Dendritic cell treated with granulocyte-macrophage colony-stimulating factor and Interleukin-4, amounts not matched to agents 40 ng/mL and 50 ng/mL, for 4 days (primary cell): ENCODE data around the gene ASAP3.
A peak's percentile ranks its signal among the peaks of the same experiment; 100 is the strongest.

Experiments
- H3K27ac Mint-ChIP-seq: one replicate; pipeline ENCODE4 v1.8.0; 2022; ENCODE audit warnings: mild to moderate bottlenecking, mixed read lengths
- H3K27me3 Mint-ChIP-seq: one replicate; pipeline ENCODE4 v1.8.0; 2022; ENCODE audit warnings: mild to moderate bottlenecking, mixed read lengths
- H3K36me3 Mint-ChIP-seq: one replicate; pipeline ENCODE4 v1.8.0; 2022; ENCODE audit warnings: low read depth, mixed read lengths
- H3K4me1 Mint-ChIP-seq: one replicate; pipeline ENCODE4 v1.8.0; 2022; ENCODE audit warnings: low read depth, mixed read lengths
- H3K4me3 Mint-ChIP-seq: one replicate; pipeline ENCODE4 v1.8.0; 2022; ENCODE audit warnings: mild to moderate bottlenecking, moderate library complexity, mixed read lengths
- H3K9me3 Mint-ChIP-seq: one replicate; pipeline ENCODE4 v1.8.0; 2022; ENCODE audit warnings: mixed read lengths
- intact Hi-C: fragments of 100-400 bp; cut with micrococcal nuclease; formaldehyde crosslinking; loops from one replicate; pipeline ENCODE4 v1.15.0; 2022

The ASAP3 gene

DNA sequence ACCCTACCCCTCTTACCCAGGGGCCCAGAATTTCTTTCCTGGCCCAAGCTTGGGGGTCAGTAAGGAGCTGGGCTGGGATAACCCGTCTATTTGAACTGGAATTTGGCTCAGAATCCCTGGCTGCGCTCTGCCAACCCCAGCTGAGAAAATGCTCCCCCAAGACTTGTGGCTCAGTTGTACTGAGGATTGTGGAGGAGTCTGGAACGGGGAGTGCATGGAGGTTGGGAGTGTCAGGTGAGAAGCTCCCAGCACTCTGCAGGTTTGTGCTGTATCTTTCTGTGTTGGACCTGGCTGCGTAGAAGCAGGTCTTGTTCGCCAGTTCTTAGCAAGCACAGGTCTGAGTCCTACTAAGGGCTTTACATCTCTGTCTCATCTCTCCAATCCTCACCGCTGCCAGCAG lies 61.0 kb downstream of the ASAP3 start:
- Mint-ChIP-seq H3K4me1 (peaks cover 55% of the 10 kb centered on the region), H3K36me3 (no peaks in the 10 kb centered on the region), H3K4me3 (no peak overlapping the region), H3K27me3 (peaks cover 55% of the 10 kb centered on the region), H3K9me3 (no peaks in the 10 kb centered on the region), H3K27ac (peak overlapping the region; percentile 46)
- intact Hi-C loops = no loop called here

DNA sequence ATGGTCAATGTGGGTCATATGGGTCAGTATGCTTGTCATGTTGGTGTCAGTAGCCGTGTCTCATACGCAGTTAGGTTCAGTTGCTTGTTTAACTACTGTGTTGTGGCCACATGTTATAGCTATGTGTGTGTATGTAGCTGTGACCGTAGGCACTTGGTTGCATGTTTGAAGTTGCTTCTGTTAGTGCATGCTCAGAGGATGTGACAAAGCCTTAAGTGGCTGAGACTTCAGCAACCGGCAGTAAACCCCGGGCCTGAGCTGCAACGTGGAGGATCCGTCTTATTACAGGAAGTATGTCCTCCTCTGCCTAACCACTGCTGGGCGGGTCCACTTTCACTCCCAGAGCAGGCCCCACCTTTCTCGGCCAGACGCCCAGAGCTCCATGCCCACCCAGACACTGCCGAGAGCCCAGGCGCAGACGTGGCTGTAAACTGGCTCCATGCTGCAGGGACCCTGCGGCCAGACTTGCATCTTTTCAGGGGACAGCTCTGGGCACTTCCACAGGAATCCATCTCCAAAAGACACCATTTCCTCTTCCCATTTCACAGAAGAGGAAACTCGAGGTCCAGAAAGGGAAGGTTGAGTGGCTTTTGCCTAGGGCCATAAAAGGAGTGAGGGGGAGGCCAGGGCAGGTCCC lies 61.6 kb downstream of the ASAP3 start:
- H3K27ac Mint-ChIP-seq = peak overlapping the region; percentile 46
- intact Hi-C loops = no loop called here
- no peaks in the 10 kb centered on the region for H3K9me3 Mint-ChIP-seq
- peaks cover 52% of the 10 kb centered on the region for H3K4me1 Mint-ChIP-seq
- no peaks in the 10 kb centered on the region for H3K36me3 Mint-ChIP-seq
- H3K27me3 Mint-ChIP-seq = peaks cover 53% of the 10 kb centered on the region
- H3K4me3 Mint-ChIP-seq = no peak overlapping the region

DNA sequence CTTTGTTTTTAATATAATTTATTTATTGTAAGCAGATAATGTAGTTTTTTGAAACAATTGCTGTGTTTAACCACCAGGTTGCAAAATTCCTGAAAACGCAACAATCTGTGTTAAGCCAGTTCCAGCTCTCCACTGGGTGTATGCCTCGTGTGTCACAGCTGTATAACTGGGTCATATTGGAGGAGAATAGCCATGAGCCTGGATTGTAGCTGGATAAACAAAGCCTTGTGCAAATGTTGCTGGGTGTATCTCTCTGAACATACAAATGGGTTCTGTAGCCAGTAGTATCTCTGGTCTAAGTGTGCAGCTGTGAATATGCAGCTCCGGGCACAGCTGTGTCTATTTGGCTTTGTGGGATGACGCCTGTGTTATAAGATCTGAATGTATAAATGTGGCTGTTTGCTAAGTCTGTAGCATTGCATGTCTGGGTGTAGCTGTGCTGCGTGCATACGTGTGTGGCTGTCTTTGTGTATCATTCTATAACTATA lies 62.2 kb downstream of the ASAP3 start:
- Mint-ChIP-seq H3K4me3 (no peak overlapping the region), H3K36me3 (no peaks in the 10 kb centered on the region), H3K27ac (peak overlapping the region; percentile 46), H3K27me3 (peaks cover 54% of the 10 kb centered on the region), H3K9me3 (no peaks in the 10 kb centered on the region), H3K4me1 (peaks cover 47% of the 10 kb centered on the region)
- intact Hi-C loops = no loop called here

DNA sequence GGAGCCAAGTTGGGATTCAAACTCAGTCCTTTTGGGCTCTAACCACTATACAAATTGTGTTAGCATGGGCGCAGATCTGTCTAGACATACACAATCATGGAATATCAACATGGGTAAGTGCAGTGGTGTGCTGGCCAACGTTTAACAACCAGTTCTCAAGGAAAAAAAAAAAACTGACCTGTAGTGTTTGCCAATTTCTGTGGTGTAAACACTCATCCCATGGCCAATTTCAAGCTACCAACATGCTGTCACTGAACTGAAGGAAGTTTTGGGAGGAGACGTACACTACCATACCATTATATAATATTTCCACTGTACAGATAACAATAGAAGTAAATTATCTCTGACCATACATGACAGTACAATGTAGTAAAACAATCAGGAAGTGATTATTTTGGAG lies 62.6 kb downstream of the ASAP3 start:
- H3K4me1 Mint-ChIP-seq = peaks cover 42% of the 10 kb centered on the region

DNA sequence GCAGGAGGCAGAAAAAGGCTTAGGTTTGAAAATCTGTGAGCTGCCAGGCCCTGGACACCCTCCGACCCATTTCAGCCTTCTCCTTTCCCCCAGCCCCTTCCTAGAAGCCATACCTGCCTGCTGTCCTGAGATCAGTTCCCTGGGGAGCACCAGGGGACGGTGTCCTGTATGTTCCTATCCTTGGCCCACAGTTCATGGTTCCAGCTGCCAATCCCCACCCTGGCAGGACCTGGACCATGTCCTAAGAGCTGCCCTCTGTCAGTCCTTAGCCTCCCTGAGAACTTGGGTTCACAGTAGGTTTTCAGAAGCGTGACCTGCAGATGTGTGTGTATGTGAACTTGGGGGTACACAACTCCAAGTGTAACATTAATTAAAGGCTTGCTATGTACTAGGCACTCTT lies 63.2 kb downstream of the ASAP3 start:
- intact Hi-C loops = no loop called here
- H3K27me3 Mint-ChIP-seq = peaks cover 47% of the 10 kb centered on the region
- no peaks in the 10 kb centered on the region for H3K36me3 Mint-ChIP-seq
- peaks cover 37% of the 10 kb centered on the region for H3K4me1 Mint-ChIP-seq
- no peak overlapping the region for H3K27ac Mint-ChIP-seq
- no peaks in the 10 kb centered on the region for H3K9me3 Mint-ChIP-seq
- no peak overlapping the region for H3K4me3 Mint-ChIP-seq

More for the DNA sequence above, 62.6 kb downstream of the ASAP3 start:
- Mint-ChIP-seq H3K27me3 (peaks cover 53% of the 10 kb centered on the region), H3K27ac (no peak overlapping the region), H3K36me3 (no peaks in the 10 kb centered on the region), H3K9me3 (no peaks in the 10 kb centered on the region), H3K4me3 (no peak overlapping the region)
- intact Hi-C loops = no loop called here

DNA sequence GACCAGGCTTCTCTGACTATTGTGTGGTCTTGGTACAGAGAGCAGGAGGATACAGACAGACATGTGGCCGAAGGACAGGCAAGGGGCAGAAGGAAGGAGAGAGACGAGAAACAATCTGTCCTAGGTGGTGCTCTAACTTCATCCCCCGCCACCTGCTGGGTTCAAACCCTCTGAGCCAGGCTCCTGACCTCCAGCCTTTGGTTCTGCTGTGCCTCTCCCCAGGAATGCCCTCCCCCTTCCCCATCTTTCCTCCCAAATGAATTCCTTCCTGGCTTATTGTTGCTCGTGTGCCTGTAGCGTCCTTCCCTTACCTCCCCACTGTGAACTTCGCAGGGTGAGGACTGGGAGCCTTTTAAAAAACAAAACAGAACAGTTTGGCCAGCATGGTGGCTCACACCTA lies 64.8 kb downstream of the ASAP3 start:
- Mint-ChIP-seq H3K4me1 (peaks cover 25% of the 10 kb centered on the region), H3K9me3 (no peaks in the 10 kb centered on the region), H3K27me3 (peaks cover 35% of the 10 kb centered on the region), H3K27ac (no peak overlapping the region), H3K36me3 (no peaks in the 10 kb centered on the region), H3K4me3 (no peak overlapping the region)
- intact Hi-C loops = no loop called here

DNA sequence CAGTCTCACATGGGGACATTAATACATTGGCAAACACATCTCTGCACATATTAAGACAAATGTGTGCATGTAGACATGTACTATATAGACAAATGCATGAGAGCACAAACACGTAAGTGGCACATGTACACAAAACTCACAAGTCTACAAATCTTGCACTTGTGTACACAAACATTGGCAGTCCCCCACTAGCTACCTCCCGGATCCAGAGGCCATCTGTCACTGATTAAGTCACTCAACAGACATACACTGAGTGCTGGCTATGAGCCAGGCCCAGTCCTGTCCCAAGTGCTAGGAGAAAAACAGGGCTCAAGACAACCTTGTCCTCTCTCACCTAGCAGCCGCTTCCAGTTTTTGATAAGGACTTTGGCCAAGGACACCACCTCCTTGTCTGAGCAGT lies 66.4 kb downstream of the ASAP3 start:
- Mint-ChIP-seq H3K4me3 (no peak overlapping the region), H3K36me3 (no peaks in the 10 kb centered on the region), H3K27me3 (peaks cover 24% of the 10 kb centered on the region), H3K9me3 (no peaks in the 10 kb centered on the region), H3K27ac (no peak overlapping the region), H3K4me1 (peaks cover 10% of the 10 kb centered on the region)
- intact Hi-C loops = no loop called here

DNA sequence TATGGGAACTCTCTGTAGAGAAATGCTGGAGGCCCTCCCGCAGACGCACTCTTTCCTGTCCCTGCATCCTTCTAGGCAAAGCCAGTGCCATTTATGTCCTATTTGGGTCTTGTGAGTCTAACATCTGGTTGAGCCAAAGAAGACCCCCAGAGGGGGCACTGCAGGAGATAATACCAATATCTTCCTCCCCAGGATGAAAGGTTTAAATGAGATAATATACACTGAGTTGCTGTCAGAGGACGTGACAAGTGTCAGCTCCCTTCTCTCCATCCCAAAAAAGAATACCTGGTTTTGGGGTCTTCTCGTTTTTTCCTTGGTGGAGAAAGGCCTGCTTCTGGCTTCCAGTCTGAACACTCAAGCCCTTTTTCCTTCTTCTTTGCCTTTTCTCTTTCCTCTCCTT lies 67.0 kb downstream of the ASAP3 start:
- Mint-ChIP-seq H3K9me3 (no peaks in the 10 kb centered on the region), H3K4me3 (no peak overlapping the region), H3K4me1 (peaks cover 4% of the 10 kb centered on the region), H3K27me3 (peaks cover 24% of the 10 kb centered on the region), H3K27ac (no peak overlapping the region), H3K36me3 (no peaks in the 10 kb centered on the region)
- intact Hi-C loops = no loop called here

DNA sequence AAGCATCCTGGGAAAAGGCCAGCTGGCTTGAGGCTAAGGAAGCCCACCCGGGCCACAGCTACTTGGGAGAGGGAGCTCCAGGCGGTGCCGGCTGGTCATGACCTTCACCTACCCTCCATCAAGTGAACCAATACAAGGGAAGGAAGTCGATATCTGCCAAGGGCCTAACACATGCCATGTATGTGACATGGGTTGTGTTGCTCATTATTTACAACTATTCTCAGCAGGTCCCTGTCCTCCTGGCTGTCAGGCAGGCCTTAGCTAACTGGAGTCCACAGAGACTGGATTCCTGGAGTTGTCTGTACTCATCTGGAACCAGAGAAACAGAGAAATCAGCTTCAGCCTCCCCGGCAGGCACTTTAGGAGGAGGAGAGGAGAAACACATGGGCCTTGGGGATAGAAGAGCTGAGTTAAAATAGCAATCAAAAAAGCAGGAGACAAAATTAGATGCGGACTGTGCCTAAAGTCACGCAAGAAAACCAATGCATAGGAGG lies 75.1 kb downstream of the ASAP3 start:
- Mint-ChIP-seq H3K27ac (no peak overlapping the region), H3K4me3 (no peak overlapping the region), H3K9me3 (no peaks in the 10 kb centered on the region), H3K36me3 (no peaks in the 10 kb centered on the region), H3K27me3 (peaks cover 4% of the 10 kb centered on the region), H3K4me1 (peaks cover 6% of the 10 kb centered on the region)
- intact Hi-C loops = no loop called here

DNA sequence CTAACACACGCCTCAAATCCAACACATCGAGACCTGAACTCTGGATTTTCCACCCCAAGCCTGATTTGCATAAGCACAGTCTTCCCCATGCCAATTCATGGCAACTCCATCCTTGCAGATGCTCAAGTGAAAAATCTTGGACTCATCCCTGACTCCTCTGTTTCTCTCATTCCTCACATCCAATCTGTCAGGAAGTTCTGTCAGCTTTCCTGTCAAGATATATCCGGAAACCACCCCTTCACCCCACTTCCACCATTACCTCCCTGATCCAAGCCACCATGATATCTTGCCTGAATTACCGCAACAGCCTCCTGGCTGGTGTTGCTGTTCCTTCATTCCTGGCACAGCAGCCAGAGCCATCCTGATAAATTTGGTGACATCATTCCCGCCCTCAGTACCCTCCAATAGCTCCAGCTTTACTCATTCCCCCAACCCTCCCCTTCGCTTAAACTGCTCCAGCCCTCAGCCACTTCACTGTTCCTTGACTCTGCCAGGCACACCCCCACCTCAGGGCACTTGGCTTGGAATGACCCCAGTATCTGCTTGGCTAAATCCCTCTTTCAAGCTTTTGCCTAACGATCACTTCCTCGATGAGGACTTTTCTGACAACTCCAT lies 76.9 kb downstream of the ASAP3 start:
- Mint-ChIP-seq H3K4me3 (no peak overlapping the region), H3K4me1 (peaks cover 23% of the 10 kb centered on the region), H3K36me3 (no peaks in the 10 kb centered on the region), H3K27me3 (peaks cover 4% of the 10 kb centered on the region), H3K27ac (no peak overlapping the region), H3K9me3 (no peaks in the 10 kb centered on the region)
- intact Hi-C loops = no loop called here

DNA sequence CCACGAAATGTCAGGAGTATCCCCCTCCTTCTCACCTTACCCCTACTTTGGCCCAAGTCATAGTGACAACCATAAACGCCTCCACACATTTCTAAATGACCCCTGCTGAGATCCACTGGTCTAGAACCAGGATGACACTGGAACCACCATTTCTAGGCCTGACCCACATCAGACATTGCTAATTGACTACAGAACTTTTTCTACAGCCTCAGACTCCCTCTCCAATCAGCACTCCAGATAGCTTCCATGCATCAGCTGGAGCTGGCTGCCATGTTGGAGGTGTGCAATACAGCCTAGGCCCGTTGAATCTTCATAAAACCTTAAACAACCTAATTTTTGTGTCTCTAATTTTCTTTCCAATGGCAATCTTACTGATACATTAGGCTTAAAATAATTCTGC lies 78.0 kb downstream of the ASAP3 start:
- H3K9me3 Mint-ChIP-seq = no peaks in the 10 kb centered on the region
- H3K4me3 Mint-ChIP-seq = no peak overlapping the region
- H3K27ac Mint-ChIP-seq = no peak overlapping the region
- intact Hi-C loops = no loop called here
- H3K27me3 Mint-ChIP-seq = peaks cover 4% of the 10 kb centered on the region
- peaks cover 34% of the 10 kb centered on the region for H3K4me1 Mint-ChIP-seq
- no peaks in the 10 kb centered on the region for H3K36me3 Mint-ChIP-seq

DNA sequence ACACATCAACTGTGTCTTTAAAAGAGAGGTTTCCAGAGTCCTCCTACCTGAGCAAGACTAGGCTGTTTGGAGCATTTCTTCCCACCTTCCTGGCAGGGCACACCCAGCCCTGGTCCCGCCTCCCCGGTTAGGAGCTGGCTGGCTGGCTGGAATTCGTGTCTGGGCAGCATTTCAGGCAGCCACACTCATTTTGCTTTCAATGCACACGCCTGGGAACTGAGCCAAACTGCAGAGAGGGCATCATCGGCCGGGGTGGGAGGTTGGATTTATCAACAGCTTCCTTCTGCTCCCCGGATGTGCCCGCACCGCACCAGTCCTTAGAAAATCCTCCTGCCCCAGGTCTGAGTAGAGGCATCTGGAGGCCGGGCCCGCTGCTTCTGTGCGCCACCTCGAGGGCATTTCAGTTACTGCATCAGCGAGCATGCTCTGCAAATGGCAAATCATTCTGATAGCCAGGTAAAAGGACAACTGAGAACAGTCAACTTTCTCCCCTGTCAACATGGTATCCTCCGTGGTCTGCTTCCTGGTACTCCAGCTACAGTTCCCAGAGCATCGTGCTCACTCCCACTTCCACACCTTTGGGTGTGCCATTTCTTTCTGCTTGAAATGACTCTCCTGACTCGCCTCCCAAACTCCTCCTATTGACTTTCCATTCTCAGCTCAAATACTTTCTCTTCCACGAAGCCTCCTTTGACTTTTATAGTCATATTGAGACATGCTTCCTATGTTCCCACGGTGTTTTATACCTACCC lies 80.1 kb downstream of the ASAP3 start:
- intact Hi-C loops = loop anchor here (2.0 to 5.0 kb wide), 3 partner anchors 35 to 77 kb away; partner anchors contain the start of genes HNRNPR and ZNF436
- no peak overlapping the region for H3K4me3 Mint-ChIP-seq
- no peaks in the 10 kb centered on the region for H3K9me3 Mint-ChIP-seq

DNA sequence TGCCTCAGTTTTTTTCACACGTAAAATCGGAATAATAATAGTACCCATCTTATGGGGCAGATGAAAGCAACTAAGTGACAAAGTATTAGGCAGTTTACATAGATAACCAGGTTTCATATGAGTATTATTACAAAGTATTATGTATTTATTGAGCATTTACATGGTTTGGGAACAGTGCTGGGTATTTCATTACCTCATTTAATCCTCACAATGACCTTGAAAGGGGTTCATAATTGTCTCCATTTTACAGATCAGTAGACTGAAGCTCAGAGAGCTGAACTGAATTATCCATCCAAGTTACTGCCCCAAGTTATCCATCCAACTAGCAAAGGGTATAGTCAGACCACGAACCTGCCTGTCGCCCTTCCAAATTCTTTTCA lies 80.6 kb downstream of the ASAP3 start:
- no peak overlapping the region for H3K4me3 Mint-ChIP-seq
- no peak overlapping the region for H3K27ac Mint-ChIP-seq
- H3K36me3 Mint-ChIP-seq = no peaks in the 10 kb centered on the region
- no peaks in the 10 kb centered on the region for H3K9me3 Mint-ChIP-seq
- intact Hi-C loops = loop anchor here (2.0 to 5.0 kb wide), 3 partner anchors 35 to 76 kb away; partner anchors contain the start of genes HNRNPR and ZNF436
- no peaks in the 10 kb centered on the region for H3K27me3 Mint-ChIP-seq
- H3K4me1 Mint-ChIP-seq = peaks cover 41% of the 10 kb centered on the region

More for the DNA sequence above, 80.1 kb downstream of the ASAP3 start:
- H3K27ac Mint-ChIP-seq = no peak overlapping the region
- no peaks in the 10 kb centered on the region for H3K27me3 Mint-ChIP-seq
- H3K36me3 Mint-ChIP-seq = no peaks in the 10 kb centered on the region
- peaks cover 41% of the 10 kb centered on the region for H3K4me1 Mint-ChIP-seq

DNA sequence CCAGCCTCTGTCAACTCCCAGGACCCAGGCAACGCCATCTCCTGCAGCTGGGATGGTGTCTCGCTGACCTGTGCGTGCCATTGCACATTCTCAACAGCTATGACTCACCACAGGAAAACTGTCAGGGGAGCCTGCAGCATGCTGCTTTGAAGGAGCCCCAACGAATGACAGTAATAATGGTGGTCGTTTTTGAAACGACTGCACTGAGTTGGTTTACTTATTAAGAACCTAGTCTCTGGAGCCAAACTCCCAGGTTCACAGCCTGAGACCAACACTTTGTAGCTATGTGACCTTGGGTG lies 81.0 kb downstream of the ASAP3 start:
- H3K4me3 Mint-ChIP-seq = no peak overlapping the region
- peak overlapping the region; percentile 80 for H3K27ac Mint-ChIP-seq
- intact Hi-C loops = loop anchor here (2.0 to 5.0 kb wide), 3 partner anchors 34 to 76 kb away; partner anchors contain the start of genes HNRNPR and ZNF436
- no peaks in the 10 kb centered on the region for H3K36me3 Mint-ChIP-seq
- peaks cover under 1% of the 10 kb centered on the region for H3K27me3 Mint-ChIP-seq
- peaks cover 41% of the 10 kb centered on the region for H3K4me1 Mint-ChIP-seq
- H3K9me3 Mint-ChIP-seq = no peaks in the 10 kb centered on the region
